ENCODE measurements around the gene EEF1B2.
"Not testable (repeated sequence)": the region's sequence is repeated elsewhere in the genome, so short reads cannot be mapped to it uniquely, and the experiment has no call there.

Gene EEF1B2

DNA sequence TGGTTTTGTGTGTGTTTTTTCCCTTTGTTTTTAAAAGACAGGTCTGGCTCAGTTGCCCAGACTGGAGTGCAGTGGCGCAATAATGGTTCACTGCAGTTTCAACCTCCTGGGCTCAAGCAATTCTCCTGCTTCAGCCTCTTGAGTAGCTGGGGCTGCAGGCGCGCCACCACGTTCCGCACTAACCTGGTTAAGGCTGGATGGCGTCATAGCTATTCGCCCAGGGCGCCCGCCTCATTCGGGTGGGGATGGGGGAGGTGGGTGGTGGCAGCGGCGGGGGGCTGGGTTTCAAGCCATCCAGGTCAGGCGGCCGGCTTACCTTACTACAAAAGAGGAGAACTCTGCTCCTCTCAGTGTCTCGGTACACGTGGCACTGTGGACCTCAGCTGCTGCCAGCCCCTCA is 42.8 kb downstream of the EEF1B2 start:
- H3K27ac ChIP-seq: no peak overlapping the region
- TF ChIP-seq, protein P1, sequence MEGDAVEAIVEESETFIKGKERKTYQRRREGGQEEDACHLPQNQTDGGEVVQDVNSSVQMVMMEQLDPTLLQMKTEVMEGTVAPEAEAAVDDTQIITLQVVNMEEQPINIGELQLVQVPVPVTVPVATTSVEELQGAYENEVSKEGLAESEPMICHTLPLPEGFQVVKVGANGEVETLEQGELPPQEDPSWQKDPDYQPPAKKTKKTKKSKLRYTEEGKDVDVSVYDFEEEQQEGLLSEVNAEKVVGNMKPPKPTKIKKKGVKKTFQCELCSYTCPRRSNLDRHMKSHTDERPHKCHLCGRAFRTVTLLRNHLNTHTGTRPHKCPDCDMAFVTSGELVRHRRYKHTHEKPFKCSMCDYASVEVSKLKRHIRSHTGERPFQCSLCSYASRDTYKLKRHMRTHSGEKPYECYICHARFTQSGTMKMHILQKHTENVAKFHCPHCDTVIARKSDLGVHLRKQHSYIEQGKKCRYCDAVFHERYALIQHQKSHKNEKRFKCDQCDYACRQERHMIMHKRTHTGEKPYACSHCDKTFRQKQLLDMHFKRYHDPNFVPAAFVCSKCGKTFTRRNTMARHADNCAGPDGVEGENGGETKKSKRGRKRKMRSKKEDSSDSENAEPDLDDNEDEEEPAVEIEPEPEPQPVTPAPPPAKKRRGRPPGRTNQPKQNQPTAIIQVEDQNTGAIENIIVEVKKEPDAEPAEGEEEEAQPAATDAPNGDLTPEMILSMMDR (IDR thresholded peaks at IDR 0.05): no peak
- H3K9me3 ChIP-seq: no peaks in the 10 kb centered on the region
- H3K27me3 ChIP-seq: no peaks in the 10 kb centered on the region
- H3K36me3 ChIP-seq: no peaks in the 10 kb centered on the region
- H3K4me3 ChIP-seq: no peak overlapping the region
- no peak for DNase-seq
- H3K4me1 ChIP-seq: no peaks in the 10 kb centered on the region
- intact Hi-C loops (cut with DNase I; ENCODE audit: low total_unique reads): no loop called here

DNA sequence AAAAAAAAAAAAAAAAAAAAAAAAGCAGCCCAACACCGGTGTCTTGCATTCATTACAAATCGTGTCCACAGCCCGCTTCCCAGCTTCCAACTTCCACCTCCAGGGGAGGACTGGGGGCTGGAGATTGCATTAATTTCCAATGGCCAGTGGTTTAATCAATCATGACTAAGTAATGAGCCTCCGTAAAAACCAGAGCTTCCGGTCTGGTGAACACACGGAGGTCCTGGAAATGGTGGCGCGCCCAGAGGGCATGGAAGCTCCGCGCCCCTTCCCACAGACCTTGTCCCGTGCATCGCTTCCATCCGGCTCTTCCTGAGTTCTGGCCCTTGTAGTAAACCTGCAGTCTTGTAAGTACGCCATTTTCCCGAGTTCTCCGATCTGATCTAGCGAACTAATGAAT is 43.6 kb downstream of the EEF1B2 start:
- intact Hi-C loops (cut with DNase I; ENCODE audit: low total_unique reads): no loop called here
- H3K4me3 ChIP-seq: no peak overlapping the region

DNA sequence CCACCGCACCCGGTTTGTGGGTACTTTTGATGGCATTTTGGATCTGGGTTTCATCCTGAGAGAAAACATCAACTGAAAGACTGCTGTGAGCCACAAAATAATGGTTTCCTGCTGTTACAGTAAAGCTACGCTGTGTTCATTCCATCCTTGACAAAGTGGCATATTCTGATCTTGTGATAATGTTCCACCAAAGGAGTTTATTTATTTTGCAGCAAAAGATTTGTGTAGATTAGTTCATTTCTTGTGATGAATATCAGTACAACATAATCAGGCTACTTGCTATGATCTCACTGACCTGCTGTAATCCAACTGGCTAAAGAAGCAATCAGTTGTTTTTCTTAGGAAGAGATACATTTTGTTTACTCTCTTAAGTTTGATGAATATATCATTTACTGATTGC is 45.0 kb downstream of the EEF1B2 start:
- Histone ChIP-seq H3K36me3 (no peaks in the 10 kb centered on the region), H3K9me3 (no peaks in the 10 kb centered on the region), H3K4me1 (no peaks in the 10 kb centered on the region), H3K27ac (no peak overlapping the region), H3K27me3 (no peaks in the 10 kb centered on the region), H3K4me3 (no peak overlapping the region)
- DNase-seq: no peak
- intact Hi-C loops (cut with DNase I; ENCODE audit: low total_unique reads): no loop called here
- TF ChIP-seq, protein P1 (IDR thresholded peaks at IDR 0.05): no peak

More for the DNA sequence above, 43.6 kb downstream of the EEF1B2 start:
- no peak overlapping the region for H3K27ac ChIP-seq
- H3K9me3 ChIP-seq: no peaks in the 10 kb centered on the region
- no peaks in the 10 kb centered on the region for H3K27me3 ChIP-seq
- no peak for DNase-seq
- no peaks in the 10 kb centered on the region for H3K36me3 ChIP-seq
- H3K4me1 ChIP-seq: no peaks in the 10 kb centered on the region
- TF ChIP-seq, protein P1 (IDR thresholded peaks at IDR 0.05): no peak

DNA sequence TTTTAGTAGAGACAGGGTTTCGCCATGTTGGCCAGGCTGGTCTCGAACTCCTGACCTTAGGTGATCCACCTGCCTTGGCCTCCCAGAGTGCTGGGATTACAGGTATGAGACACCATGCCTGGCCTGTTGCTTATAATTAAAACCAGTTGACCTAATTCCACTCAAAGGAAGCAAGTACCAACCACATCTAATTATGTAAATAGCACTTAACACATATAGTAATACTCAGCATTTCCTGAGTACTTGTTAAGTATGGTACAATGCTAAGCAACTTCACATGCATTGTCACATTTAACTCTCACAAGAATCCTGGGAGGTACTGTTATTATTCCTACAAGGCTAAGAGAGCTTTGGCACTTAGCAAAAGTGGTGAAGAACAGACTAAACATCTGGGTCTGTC is 47.6 kb downstream of the EEF1B2 start:
- H3K4me3 ChIP-seq; intact Hi-C loops (cut with DNase I; ENCODE audit: low total_unique reads); H3K36me3 ChIP-seq; H3K9me3 ChIP-seq; DNase-seq; H3K27me3 ChIP-seq; H3K27ac ChIP-seq; H3K4me1 ChIP-seq: not testable (repeated sequence)

DNA sequence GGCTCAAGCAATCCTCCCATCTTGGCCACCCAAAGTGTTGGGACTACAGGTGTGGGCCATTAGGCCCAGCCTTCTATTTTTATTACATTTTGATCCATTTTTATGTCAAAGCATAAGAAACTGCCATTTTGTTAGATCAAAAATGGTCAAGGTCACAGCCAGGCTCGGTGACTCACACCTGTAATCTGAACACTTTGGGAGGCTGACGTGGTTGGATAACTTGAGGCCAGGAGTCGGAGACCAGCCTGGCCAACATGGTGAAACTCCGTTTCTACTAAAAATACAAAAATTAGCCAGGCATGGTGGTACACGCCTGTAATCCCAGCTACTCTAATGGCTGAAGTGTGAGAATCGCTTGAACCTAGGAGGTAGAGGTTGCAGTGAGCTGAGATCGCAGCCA is 49.2 kb downstream of the EEF1B2 start:
- H3K36me3 ChIP-seq: no peaks in the 10 kb centered on the region
- TF ChIP-seq, protein P1 (IDR thresholded peaks at IDR 0.05): no peak
- H3K27ac ChIP-seq: no peak overlapping the region
- H3K4me3 ChIP-seq: no peak overlapping the region
- H3K27me3 ChIP-seq: no peaks in the 10 kb centered on the region
- no peak for DNase-seq
- H3K9me3 ChIP-seq: no peaks in the 10 kb centered on the region
- intact Hi-C loops (cut with DNase I; ENCODE audit: low total_unique reads): no loop called here
- peaks cover 0 to 8% (median 0%) of the 10 kb centered on the region in 4 donors for H3K4me1 ChIP-seq

DNA sequence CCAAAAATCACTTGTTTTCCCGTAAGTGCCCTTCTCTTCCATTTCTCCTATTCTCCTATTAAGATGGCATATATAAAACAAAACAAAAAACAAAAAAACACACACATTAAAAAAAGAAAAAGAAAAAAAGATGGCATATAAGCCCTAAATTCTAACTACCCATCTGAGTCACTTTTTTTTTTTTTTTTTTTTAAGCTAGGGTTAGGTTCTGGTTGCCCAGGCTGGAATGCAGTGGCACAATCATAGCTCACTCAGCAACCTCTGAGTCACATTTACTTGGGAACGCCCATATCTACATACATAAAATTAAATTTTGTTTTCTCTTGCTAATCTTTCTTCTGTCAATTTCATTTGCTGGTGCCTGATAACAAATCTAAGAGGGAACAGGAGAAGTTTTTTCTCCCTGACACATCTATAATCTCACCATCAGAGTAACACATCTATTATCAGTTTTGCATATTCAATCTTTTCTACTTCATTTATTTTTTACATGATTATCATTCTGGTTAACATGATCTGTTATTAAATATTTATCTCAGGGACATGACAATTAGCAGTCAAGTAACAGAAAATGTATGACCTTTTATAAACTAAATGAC is 52.1 kb downstream of the EEF1B2 start:
- H3K27ac ChIP-seq: no peak overlapping the region
- H3K27me3 ChIP-seq: no peaks in the 10 kb centered on the region
- DNase-seq: no peak
- intact Hi-C loops (cut with DNase I; ENCODE audit: low total_unique reads): no loop called here
- H3K4me3 ChIP-seq: no peak overlapping the region
- no peaks in the 10 kb centered on the region for H3K36me3 ChIP-seq
- no peaks in the 10 kb centered on the region for H3K9me3 ChIP-seq
- TF ChIP-seq, protein P1 (IDR thresholded peaks at IDR 0.05): no peak
- H3K4me1 ChIP-seq: peaks cover 0 to 8% (median 0%) of the 10 kb centered on the region in 4 donors
